A549 (cell line): ENCODE data around the gene SSR1. TPM values are rescaled to one million over a fixed set of nuclear protein-coding genes. Genes with fewer than 3 reads are reported as not detected.

Experiments
- ATAC-seq, 2 experiments: fragments of 200-7000 bp in 1 of 2; fragments of >200 bp in 1 of 2; cut with Nextera tagmentation in 1 of 2; cut with Tn5 transposase in 1 of 2; 3 replicates each; pipeline versions ENCODE4 v1.8.0 to v1.9.1; 2018 to 2020; ENCODE audit warnings: mild to moderate bottlenecking in 1 of 2, moderate library complexity in 1 of 2
- CTCF ChIA-PET: fragments of 300-600 bp; sonication (Branson Sonifier 250); formaldehyde crosslinking; extraction: SDS; loops from one replicate; lab custom pipeline; 2021; ENCODE audit warnings: antibody characterized with exemption, inconsistent platforms; lab: Yijun Ruan, JAX
- POLR2A ChIA-PET: fragments of 350-600 bp; formaldehyde crosslinking; extraction: SDS; loops from one replicate; lab custom pipeline; 2021; ENCODE audit warnings: antibody characterized with exemption, inconsistent platforms; lab: Yijun Ruan, JAX
- DNase-seq, 2 experiments: peaks; one replicate each; pipeline versions ENCODE4 v3.0.0 to v3.0.0-alpha.2; 2011 to 2016; ENCODE audit warnings: low read depth in 1 of 2, low spot score in 1 of 2
- FAIRE-seq: peaks from 2 replicates; lab custom pipeline; 2011; peaks lifted over from hg19 to GRCh38; lab: Jason Lieb, UNC
- H3K27ac ChIP-seq, 2 experiments: fragments of >200 bp; sonication (Bioruptor Twin); formaldehyde crosslinking; 3 replicates each; pipeline ENCODE4 v1.5.1; 2016 to 2017
- H3K4me1 ChIP-seq: fragments of >200 bp; sonication (Bioruptor Twin); formaldehyde crosslinking; 3 replicates; pipeline ENCODE4 v1.6.1; 2016
- H3K4me2 ChIP-seq: fragments of >200 bp; sonication (Bioruptor Twin); formaldehyde crosslinking; 3 replicates; pipeline ENCODE4 v1.6.1; 2016
- H3K4me3 ChIP-seq: fragments of >200 bp; sonication (Bioruptor Twin); formaldehyde crosslinking; 3 replicates; pipeline ENCODE4 v1.5.1; 2016
- H3K9me3 ChIP-seq: fragments of >200 bp; sonication (Bioruptor Twin); formaldehyde crosslinking; 3 replicates; pipeline ENCODE4 v1.6.1; 2016
- EP300 ChIP-seq, 2 experiments: fragments of >200 bp; sonication (Bioruptor Twin); formaldehyde crosslinking; IDR thresholded peaks; 2 replicates in 1 of 2; 3 replicates in 1 of 2; pipeline ENCODE4 v1.6.1; 2016 to 2017
- ESRRA ChIP-seq: fragments of 150-350 bp; IDR thresholded peaks from 2 replicates; pipeline ENCODE4 v1.6.1; 2014; ENCODE audit warnings: mild to moderate bottlenecking, low read length, borderline replicate concordance
- FOSB ChIP-seq: fragments of 250-450 bp; sonication (Bioruptor Pico); IDR thresholded peaks from 2 replicates; pipeline ENCODE4 v1.5.0; 2020; ENCODE audit warnings: mild to moderate bottlenecking, moderate library complexity
- HOXA7 ChIP-seq: fragments of 250-450 bp; sonication (Bioruptor Pico); IDR thresholded peaks from 2 replicates; pipeline ENCODE4 v1.5.0; 2020; ENCODE audit warnings: mild to moderate bottlenecking, moderate library complexity
- HOXB13 ChIP-seq: fragments of 250-450 bp; sonication (Bioruptor Pico); IDR thresholded peaks from 2 replicates; pipeline ENCODE4 v1.5.0; 2020; ENCODE audit warnings: low read depth, mild to moderate bottlenecking, moderate library complexity
- KDM1A ChIP-seq: fragments of 200-600 bp; sonication (generic); IDR thresholded peaks from 2 replicates; pipeline ENCODE4 v1.6.1; 2016; ENCODE audit warnings: low read depth, mild to moderate bottlenecking
- MAFK ChIP-seq: fragments of 450-650 bp; IDR thresholded peaks from 2 replicates; pipeline ENCODE4 v1.6.1; 2014; ENCODE audit not compliant: partially characterized antibody
- MAZ ChIP-seq: fragments of 150-350 bp; IDR thresholded peaks from 2 replicates; pipeline ENCODE4 v1.6.1; 2014; ENCODE audit warnings: antibody characterized with exemption, low read depth, low read length, borderline replicate concordance
- PHF8 ChIP-seq: fragments of 200-600 bp; sonication (generic); IDR thresholded peaks from 2 replicates; pipeline ENCODE4 v1.6.1; 2016; ENCODE audit warnings: low read depth, mild to moderate bottlenecking, antibody characterized with exemption, moderate library complexity, borderline replicate concordance
- RAD21 ChIP-seq, 2 experiments: fragments of >200 bp in 1 of 2; sonication (Bioruptor Twin) in 1 of 2; formaldehyde crosslinking in 1 of 2; IDR thresholded peaks in 1 of 2; conservative IDR thresholded peaks in 1 of 2; 2 replicates in 1 of 2; 3 replicates in 1 of 2; pipeline ENCODE4 v1.6.1; 2012 to 2018; ENCODE audit warnings: inconsistent platforms in 1 of 2
- SMC3 ChIP-seq: fragments of >200 bp; sonication (Bioruptor Twin); formaldehyde crosslinking; IDR thresholded peaks from 3 replicates; pipeline ENCODE4 v1.6.1; 2018; ENCODE audit warnings: inconsistent platforms
- SREBF2 ChIP-seq: fragments of 450-650 bp; IDR thresholded peaks from 2 replicates; pipeline ENCODE4 v1.6.1; 2014; ENCODE audit warnings: mild to moderate bottlenecking, moderate library complexity
- WGBS: methylation state at CpG from one replicate; pipeline ENCODE4 v1.1.6; 2017; ENCODE audit errors: missing lambda C conversion rate; 5-methylcytosine and 5-hydroxymethylcytosine counted together
- polyA plus RNA-seq, 4 experiments: library from polyadenylated mRNA; depleted of rRNA in 3 of 4; stranded (reverse); fragments of >200 nt; fragmentation: RNase III in 1 of 4; extraction: RNeasy Plus Mini Kit Qiagen cat#74134 plus additional on column Dnase treatment in 1 of 4; gene quantifications; 2 replicates in 3 of 4; 3 replicates in 1 of 4; pipeline ENCODE4 v1.2.3, GENCODE V29; 2011 to 2017
- TF ChIP-seq, protein P1 (sequence below): fragments of >200 bp; sonication (Bioruptor Twin); formaldehyde crosslinking; IDR thresholded peaks from 3 replicates; pipeline ENCODE4 v1.5.1; 2016
- TF ChIP-seq, protein P2 (sequence below): IDR thresholded peaks from 2 replicates; pipeline ENCODE4 v1.6.1; 2012; ENCODE audit warnings: low read depth, borderline replicate concordance
- TF ChIP-seq, protein P3 (sequence below): fragments of 200-600 bp; sonication (generic); IDR thresholded peaks from 2 replicates; pipeline ENCODE4 v1.6.1; 2016; ENCODE audit warnings: antibody characterized with exemption, mild to moderate bottlenecking, moderate library complexity
- TF ChIP-seq, protein P4 (sequence below): fragments of 150-350 bp; IDR thresholded peaks from 2 replicates; pipeline ENCODE4 v1.6.1; 2014; ENCODE audit warnings: low read depth, mild to moderate bottlenecking, low read length
- TF ChIP-seq, protein P5 (sequence below): fragments of 450-650 bp; IDR thresholded peaks from 2 replicates; pipeline ENCODE4 v1.6.1; 2014; ENCODE audit warnings: antibody characterized with exemption

SSR1 gene
- polyA plus RNA-seq, 2 of the 4 experiments (the other 2 are of a cell fraction) = 84.8 to 201 TPM

DNA sequence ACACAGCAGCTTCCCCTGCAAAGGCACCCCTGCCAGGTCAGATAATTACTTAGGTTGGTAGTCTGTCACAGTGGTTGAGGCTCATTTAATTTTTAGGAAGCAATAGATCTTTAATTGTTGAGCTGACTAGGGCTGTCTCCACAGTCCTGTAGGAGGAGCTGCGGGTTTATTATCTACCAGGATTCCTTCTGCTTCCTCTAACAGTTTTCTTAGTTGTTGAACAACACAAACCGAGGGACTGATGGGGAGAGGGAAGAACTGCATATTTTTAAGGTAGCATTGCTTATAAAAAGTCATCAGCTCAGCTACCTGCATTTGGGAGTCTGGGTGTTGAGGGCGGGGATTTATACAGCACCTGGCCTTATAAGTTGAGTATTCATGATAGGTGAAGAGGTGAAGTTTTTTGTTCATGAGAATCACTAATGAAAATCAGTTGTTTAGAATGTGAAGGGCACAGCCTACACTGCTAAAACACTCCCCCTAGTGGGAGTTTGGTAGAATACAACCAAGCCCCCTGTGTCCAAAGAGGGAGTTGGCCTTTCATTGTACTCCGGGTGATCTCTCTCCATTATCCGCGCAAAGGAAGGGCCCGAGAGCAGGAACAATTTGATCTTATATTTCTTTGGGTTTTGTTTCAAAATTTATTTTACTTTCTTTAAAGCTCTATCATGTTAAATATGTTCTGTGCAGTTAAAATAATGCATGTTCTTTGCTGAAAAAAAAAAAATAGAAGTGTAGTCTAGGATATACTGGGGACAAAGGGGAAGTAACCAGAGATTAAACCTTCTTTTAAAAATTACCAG, 69.6 kb downstream of the SSR1 start:
- H3K4me2 ChIP-seq = peak overlapping the region; percentile 32; the same call in 2 of the 3 replicates
- CTCF ChIA-PET = interaction anchor here (0.6 to 4.9 kb wide), 29 partner anchors 9 to 823 kb away, joined by 3 to 43 read pairs (median 4); no protein-coding TSS in a partner anchor
- 5% methylated on average over 7 of the region's 7 CpGs for WGBS
- ATAC-seq = peak; percentile 64 to 74; a peak in 5 of 6 replicates
- no peak for FAIRE-seq
- POLR2A ChIA-PET = interaction anchor here (0.6 kb wide), 1 partner anchor 25 kb away, joined by 4 read pairs; no protein-coding TSS in a partner anchor
- peak; percentile 48 to 54 for DNase-seq
- H3K27ac ChIP-seq = peak overlapping the region; percentile 59 to 63; a peak in 4 of 6 replicates
- H3K4me1 ChIP-seq = peaks cover 28% of the 10 kb centered on the region
- H3K9me3 ChIP-seq = no peaks in the 10 kb centered on the region
- TF ChIP-seq RAD21 (conservative IDR thresholded peaks at IDR 0.05 in 1 of 2, IDR thresholded peaks at IDR 0.05 in 1 of 2) = peak; percentile 73 to 77
- peak; percentile 57 for TF ChIP-seq SMC3
- TF ChIP-seq, protein P1, sequence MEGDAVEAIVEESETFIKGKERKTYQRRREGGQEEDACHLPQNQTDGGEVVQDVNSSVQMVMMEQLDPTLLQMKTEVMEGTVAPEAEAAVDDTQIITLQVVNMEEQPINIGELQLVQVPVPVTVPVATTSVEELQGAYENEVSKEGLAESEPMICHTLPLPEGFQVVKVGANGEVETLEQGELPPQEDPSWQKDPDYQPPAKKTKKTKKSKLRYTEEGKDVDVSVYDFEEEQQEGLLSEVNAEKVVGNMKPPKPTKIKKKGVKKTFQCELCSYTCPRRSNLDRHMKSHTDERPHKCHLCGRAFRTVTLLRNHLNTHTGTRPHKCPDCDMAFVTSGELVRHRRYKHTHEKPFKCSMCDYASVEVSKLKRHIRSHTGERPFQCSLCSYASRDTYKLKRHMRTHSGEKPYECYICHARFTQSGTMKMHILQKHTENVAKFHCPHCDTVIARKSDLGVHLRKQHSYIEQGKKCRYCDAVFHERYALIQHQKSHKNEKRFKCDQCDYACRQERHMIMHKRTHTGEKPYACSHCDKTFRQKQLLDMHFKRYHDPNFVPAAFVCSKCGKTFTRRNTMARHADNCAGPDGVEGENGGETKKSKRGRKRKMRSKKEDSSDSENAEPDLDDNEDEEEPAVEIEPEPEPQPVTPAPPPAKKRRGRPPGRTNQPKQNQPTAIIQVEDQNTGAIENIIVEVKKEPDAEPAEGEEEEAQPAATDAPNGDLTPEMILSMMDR = peak; percentile 70
- no peak for TF ChIP-seq KDM1A
- no peak for TF ChIP-seq FOSB (CRISPR knock-in tag)
- H3K4me3 ChIP-seq = no peak overlapping the region

DNA sequence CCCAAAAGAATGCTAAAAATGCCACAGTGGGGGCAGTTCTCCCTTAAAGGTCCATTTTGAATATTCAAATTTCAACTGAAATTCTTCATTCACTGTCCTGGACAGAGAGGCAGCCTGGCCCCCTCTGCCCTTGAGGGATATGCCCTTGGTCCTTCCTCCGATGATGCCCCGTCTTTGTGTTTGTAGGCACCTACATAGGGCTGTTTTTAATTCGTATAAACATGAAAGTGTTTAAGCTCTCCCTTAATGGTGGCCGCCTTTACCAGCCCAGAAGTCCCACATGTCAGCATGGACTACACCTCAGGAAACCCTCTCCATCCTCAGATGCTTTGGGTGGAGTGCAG, 70.2 kb downstream of the SSR1 start:
- H3K27ac ChIP-seq = peak overlapping the region; percentile 59 to 63; a peak in 4 of 6 replicates

More for the DNA sequence above, 70.2 kb downstream of the SSR1 start:
- ChIA-PET CTCF (interaction anchor here (0.6 to 4.9 kb wide), 21 partner anchors 8 to 823 kb away, joined by 3 to 43 read pairs (median 4); no protein-coding TSS in a partner anchor), POLR2A (no interaction called here)
- DNase-seq = no peak
- Histone ChIP-seq H3K4me1 (peaks cover 28% of the 10 kb centered on the region), H3K9me3 (no peaks in the 10 kb centered on the region), H3K4me2 (no peak overlapping the region; the same call in 2 of the 3 replicates), H3K4me3 (no peak overlapping the region)
- 84% methylated on average over 4 of the region's 4 CpGs for WGBS
- TF ChIP-seq, protein P2, sequence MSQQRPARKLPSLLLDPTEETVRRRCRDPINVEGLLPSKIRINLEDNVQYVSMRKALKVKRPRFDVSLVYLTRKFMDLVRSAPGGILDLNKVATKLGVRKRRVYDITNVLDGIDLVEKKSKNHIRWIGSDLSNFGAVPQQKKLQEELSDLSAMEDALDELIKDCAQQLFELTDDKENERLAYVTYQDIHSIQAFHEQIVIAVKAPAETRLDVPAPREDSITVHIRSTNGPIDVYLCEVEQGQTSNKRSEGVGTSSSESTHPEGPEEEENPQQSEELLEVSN = no peak
- no peak for TF ChIP-seq EP300 (IDR thresholded peaks at IDR 0.05)
- TF ChIP-seq FOSB (CRISPR knock-in tag) = no peak
- TF ChIP-seq, protein P3, sequence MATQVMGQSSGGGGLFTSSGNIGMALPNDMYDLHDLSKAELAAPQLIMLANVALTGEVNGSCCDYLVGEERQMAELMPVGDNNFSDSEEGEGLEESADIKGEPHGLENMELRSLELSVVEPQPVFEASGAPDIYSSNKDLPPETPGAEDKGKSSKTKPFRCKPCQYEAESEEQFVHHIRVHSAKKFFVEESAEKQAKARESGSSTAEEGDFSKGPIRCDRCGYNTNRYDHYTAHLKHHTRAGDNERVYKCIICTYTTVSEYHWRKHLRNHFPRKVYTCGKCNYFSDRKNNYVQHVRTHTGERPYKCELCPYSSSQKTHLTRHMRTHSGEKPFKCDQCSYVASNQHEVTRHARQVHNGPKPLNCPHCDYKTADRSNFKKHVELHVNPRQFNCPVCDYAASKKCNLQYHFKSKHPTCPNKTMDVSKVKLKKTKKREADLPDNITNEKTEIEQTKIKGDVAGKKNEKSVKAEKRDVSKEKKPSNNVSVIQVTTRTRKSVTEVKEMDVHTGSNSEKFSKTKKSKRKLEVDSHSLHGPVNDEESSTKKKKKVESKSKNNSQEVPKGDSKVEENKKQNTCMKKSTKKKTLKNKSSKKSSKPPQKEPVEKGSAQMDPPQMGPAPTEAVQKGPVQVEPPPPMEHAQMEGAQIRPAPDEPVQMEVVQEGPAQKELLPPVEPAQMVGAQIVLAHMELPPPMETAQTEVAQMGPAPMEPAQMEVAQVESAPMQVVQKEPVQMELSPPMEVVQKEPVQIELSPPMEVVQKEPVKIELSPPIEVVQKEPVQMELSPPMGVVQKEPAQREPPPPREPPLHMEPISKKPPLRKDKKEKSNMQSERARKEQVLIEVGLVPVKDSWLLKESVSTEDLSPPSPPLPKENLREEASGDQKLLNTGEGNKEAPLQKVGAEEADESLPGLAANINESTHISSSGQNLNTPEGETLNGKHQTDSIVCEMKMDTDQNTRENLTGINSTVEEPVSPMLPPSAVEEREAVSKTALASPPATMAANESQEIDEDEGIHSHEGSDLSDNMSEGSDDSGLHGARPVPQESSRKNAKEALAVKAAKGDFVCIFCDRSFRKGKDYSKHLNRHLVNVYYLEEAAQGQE = no peak
- TF ChIP-seq MAZ = no peak
- TF ChIP-seq KDM1A = no peak
- TF ChIP-seq PHF8 = no peak
- no peak for TF ChIP-seq MAFK
- TF ChIP-seq, protein P4, sequence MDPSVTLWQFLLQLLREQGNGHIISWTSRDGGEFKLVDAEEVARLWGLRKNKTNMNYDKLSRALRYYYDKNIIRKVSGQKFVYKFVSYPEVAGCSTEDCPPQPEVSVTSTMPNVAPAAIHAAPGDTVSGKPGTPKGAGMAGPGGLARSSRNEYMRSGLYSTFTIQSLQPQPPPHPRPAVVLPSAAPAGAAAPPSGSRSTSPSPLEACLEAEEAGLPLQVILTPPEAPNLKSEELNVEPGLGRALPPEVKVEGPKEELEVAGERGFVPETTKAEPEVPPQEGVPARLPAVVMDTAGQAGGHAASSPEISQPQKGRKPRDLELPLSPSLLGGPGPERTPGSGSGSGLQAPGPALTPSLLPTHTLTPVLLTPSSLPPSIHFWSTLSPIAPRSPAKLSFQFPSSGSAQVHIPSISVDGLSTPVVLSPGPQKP = no peak
- TF ChIP-seq SREBF2 = no peak
- TF ChIP-seq HOXB13 (CRISPR knock-in tag) = no peak
- TF ChIP-seq, protein P5, sequence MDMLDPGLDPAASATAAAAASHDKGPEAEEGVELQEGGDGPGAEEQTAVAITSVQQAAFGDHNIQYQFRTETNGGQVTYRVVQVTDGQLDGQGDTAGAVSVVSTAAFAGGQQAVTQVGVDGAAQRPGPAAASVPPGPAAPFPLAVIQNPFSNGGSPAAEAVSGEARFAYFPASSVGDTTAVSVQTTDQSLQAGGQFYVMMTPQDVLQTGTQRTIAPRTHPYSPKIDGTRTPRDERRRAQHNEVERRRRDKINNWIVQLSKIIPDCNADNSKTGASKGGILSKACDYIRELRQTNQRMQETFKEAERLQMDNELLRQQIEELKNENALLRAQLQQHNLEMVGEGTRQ = no peak
- TF ChIP-seq ESRRA = no peak
- no peak for TF ChIP-seq HOXA7 (CRISPR knock-in tag)
- FAIRE-seq = no peak
- no peak; a peak in 1 of 6 replicates for ATAC-seq
